SKM-1 (cell line): ENCODE results near the gene ENGASE.

Experiments used
- DNase-seq: peaks from one replicate; lab custom pipeline; 2025; ENCODE audit not compliant: unreplicated experiment; lab: John Stamatoyannopoulos, UW

ENGASE gene

DNA sequence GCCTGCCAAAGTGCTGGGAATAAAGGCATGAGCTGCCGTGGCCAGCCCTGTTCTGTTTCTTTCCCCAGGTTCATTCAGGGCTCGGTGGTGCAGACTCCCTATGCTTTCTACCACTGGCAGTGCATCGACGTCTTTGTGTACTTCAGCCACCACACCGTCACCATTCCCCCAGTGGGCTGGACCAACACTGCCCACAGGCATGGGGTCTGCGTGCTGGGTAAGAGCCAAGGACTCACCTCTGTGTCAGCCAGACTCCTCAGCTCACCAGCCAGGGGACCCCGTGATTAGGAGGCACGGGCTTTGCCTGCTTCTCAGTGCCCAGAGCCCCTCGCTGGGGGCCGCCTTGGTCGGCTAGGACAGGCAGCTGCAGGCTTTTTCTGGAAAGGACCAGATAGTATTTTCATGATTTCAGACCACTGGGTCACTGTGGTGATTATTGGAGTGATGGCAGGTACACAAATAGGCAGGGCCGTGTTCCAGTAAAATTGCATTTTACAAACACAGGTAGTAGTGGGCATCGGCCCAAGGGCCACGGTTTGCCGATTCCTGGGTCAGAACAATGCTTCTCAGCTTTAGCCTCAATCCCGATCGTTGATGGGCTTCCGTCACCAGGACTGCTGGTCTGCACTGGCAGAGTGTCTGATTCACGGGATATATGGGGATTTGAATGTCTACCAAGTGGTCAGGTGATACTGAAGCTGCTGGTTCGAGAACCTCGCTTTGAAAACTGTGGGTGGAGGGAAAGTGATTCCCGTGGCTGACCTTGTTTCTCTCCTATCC lies 5.0 kb downstream of the ENGASE start:
- no peak for DNase-seq

DNA sequence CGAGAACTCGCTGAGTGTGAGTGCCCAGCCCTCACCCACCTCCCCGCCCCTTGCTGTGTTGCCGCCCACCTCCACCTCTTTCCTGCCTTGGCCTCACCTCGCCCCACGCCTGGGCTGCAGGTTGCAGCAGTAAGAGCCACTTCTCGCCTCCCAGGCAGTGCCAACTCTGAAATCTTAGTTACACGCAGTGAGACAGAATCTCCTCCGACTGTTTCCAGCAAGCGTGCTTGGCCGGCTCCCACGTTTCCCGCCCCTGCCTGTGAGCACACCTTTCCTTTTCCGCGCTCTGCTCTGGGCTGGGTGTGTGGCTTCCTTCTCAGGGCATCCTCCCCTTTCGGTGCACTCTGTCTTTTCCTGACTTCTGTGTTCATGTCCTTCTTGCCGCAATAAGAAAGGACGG lies 5.7 kb downstream of the ENGASE start:
- DNase-seq = no peak

DNA sequence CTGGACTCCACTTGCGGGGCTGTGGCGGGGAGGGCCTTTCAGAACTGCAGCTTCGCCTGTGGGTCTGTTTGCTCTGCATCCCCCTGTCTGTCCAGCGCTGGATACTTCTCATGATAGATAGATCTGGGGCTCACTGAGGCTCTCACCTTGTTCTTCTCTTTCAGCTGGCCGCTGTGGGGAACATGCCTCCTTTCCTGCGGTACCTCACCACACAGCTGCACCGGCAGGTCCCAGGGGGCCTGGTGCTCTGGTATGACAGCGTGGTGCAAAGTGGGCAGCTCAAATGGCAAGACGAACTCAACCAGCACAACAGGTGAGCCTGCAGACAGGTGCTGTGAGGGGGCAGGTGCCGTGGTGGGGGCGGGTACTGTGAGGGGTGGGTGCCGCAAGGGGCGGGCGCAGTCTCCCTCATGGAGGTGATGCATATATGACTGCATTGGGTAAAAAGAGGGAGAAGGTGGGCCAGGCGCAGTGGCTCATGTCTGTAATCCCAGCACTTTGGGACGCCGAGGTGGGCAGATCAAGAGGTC lies 6.2 kb downstream of the ENGASE start:
- no peak for DNase-seq

- DNase-seq = no peak
These were observed 7.1 kb downstream of the ENGASE start for GRCh38 chr17:79081571-79082276.

DNA sequence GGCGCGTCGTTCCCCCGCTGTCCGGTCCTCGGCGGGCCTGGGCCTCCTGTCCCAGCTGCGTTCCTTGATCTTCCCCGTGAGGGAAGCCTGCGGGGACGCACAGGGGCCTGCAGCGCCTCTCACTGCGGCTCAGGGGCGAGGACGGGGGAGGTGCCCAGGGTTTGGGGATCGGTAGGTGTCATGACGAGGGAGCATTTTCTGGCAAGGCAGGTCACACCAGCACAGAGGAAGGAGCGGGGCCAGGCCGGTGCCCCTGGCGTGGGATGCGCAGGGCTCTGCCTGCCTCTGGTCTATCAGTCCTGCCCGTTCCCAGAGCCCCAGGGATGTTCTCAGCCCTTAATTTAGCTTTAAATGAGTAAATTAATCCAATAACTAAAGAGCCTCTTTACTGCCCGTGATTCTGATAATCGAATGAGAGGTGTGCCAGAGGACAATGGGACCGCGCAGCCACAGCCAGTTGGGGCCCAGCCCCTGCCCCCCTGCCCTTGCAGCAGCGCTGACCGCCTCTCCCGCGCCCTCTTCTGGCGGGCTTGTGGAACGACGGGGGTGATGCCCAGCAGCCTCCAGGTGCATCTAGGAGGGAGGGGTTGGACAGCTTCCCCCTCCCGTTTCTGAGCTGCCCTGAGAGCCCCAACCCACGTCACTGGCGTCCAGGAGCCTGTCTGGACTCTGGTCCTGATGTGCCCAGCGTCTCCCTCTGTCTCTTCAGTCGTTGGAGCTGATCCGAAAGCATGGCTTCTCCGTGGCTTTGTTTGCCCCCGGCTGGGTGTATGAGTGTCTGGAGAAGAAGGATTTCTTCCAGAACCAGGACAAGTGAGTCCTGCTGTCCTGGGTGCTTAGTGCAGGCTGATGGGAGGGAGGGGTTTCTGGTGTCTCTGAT lies 7.9 kb downstream of the ENGASE start:
- DNase-seq = peak; percentile 16

DNA sequence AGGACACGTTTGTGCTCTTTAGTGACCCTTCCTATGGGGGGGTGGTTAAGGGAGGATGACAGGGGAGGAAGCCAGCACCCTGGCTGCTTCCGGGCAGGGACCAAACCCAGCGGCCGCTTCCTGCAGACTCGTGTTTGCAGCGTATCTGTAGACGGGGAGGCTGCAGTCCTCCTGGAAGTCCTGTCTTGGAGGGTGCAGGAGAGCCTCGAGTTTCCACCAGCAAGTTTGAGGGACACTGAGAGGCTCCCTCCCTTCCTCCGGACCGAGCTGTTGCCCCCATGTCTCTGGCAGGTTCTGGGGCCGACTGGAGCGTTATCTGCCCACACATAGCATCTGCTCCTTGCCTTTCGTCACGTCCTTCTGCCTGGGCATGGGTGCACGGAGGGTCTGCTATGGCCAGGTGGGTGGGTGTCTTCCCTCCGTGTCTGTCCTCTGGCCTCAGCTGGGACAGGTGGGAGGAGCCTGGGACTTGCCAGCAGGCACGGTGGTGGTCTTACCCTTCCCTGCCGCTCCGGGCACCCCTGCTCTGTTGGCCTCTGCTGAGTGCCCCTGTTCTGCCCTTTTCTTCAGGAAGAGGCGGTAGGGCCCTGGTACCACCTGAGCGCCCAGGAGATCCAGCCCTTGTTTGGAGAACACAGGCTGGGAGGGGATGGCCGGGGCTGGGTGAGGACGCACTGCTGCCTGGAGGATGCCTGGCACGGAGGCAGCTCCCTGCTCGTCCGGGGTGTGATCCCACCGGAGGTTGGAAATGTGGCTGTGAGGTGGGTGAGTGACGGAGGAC lies 8.8 kb downstream of the ENGASE start:
- DNase-seq = no peak

DNA sequence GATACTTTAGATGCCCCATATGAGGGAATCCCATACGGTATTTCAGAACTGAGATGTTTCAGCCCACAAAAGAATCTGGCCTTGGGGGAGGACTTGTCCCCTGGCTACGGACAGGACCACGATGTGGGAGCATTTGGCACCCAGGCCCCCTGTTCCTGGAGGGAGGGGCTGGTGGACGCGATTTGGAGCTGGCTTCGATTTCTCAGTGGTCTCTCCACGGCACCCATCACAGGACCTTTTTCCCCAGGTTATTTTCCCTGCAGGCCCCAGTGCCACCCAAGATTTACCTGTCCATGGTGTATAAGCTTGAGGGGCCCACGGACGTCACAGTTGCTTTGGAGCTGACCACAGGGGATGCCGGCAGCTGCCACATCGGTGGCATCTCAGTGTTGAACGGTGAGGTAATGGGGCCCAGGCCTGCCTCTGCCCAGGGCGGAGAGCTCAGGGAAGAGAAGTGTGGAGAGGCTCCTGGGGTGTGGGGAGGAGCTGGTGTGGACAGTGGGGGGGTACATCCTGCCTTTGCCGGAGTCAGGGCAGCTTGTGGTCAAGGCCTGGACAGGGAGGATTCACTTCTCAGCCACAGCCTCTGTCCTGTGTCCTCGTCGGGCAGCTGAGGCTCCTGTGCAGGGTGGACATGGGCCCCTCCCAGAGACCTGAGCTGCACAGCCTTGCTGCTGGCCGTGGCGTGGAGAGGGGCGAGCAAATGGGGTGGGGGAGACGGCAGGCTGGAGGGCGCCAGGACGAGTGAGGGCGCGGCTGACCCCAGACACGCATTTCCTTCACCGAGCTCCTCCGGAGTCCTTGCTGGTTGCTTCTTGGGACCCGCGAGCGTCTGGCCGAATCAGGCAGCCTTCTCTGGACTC lies 9.9 kb downstream of the ENGASE start:
- DNase-seq = no peak

GRCh38 chr17:79085154-79085920 lies 10.7 kb downstream of the ENGASE start:
- DNase-seq = no peak

DNA sequence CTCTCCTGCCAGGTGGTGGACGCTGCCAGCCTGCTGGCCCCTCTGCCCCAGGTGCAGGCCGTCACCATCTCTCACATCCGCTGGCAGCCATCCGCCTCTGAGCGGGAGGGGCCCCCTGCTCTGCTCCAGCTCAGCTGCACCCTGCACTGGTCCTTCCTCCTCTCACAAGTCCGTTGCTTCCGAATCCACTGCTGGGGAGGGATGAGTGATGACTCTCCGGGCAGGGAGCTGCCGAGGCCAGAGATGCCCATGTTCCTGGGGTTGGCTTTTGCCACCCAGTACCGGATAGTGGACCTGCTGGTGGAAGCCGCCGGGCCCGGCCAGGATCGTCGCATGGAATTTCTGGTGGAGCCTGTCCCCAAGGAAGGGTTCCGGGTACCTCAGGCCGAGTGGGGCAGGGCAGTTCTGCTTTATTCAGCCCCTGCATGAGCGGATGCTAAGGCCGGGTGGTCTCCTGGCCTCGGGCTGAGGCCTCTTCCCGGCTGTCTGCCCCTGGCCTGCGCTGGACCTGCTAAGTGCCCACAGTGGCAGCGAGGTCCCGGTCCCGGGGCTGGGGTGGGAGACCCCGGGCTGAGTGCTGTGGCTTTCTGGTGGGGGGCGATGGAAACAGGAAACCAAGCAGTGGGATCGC lies 11.4 kb downstream of the ENGASE start:
- no peak for DNase-seq

GRCh38 chr17:79086609-79087427 lies 12.2 kb downstream of the ENGASE start:
- DNase-seq = no peak

- DNase-seq = no peak
These were observed 13.0 kb downstream of the ENGASE start for GRCh38 chr17:79087428-79088143.

- no peak for DNase-seq
These were observed 13.8 kb downstream of the ENGASE start for GRCh38 chr17:79088247-79088996.

DNA sequence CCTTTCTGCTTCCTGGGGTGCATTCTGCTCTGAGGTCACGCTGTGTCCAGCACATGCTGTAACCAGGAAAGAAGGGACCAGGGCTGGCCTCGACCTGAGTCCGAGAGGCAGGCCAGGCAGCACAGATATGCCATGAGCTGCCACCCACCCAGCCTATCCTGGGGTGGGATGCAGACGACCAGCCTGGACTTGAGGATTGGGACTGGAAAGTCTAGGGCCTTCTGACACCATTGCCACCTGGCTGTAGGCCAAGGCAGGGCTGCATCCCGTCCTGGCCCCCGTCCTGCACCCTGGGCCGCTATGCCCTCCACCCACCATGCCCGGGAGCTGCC lies 14.3 kb downstream of the ENGASE start:
- no peak for DNase-seq

- no peak for DNase-seq
These were observed 15.3 kb downstream of the ENGASE start for GRCh38 chr17:79089720-79090442.

GRCh38 chr17:79090443-79091225 lies 16.0 kb downstream of the ENGASE start:
- no peak for DNase-seq
